GM10266 (cell line): ENCODE results near the gene RSRC2.
"Not testable (repeated sequence)": the region's sequence is repeated elsewhere in the genome, so short reads cannot be mapped to it uniquely, and the experiment has no call there.

ENCODE experiments used
- DNase-seq: peaks from one replicate; pipeline ENCODE4 v3.0.0; 2012; ENCODE audit errors: extremely low spot score
- CTCF ChIP-seq: IDR thresholded peaks from 2 replicates; pipeline ENCODE4 v1.5.1; 2012; ENCODE audit warnings: mild to moderate bottlenecking, low read depth; ENCODE audit not compliant: control insufficient read depth, insufficient read depth; ENCODE audit errors: missing control alignments

RSRC2 gene

GRCh38 chr12:122518908-122519307 lies 7.8 kb downstream of the RSRC2 start:
- no peak for DNase-seq
- no peak for TF ChIP-seq CTCF

- TF ChIP-seq CTCF: no peak
- no peak for DNase-seq
Measured at GRCh38 chr12:122517877-122518276, 8.9 kb downstream of the RSRC2 start.

- DNase-seq: no peak
- no peak for TF ChIP-seq CTCF
Measured at GRCh38 chr12:122516544-122517361, 10.0 kb downstream of the RSRC2 start.

GRCh38 chr12:122515275-122515674 lies 11.5 kb downstream of the RSRC2 start:
- no peak for TF ChIP-seq CTCF
- no peak for DNase-seq

GRCh38 chr12:122513660-122514059 lies 13.1 kb downstream of the RSRC2 start:
- TF ChIP-seq CTCF: no peak
- DNase-seq: no peak

- DNase-seq: not testable (repeated sequence)
Measured at GRCh38 chr12:122513028-122513427, 13.7 kb downstream of the RSRC2 start.

GRCh38 chr12:122508163-122508562 lies 18.6 kb downstream of the RSRC2 start:
- no peak for DNase-seq
- no peak for TF ChIP-seq CTCF

- DNase-seq: no peak
- TF ChIP-seq CTCF: no peak
Measured at GRCh38 chr12:122506393-122506938, 20.3 kb downstream of the RSRC2 start.
